Suprapubic skin (tissue), 4 donors: ENCODE results near the gene FRMPD4. TPM values are rescaled to one million over a fixed set of nuclear protein-coding genes. Genes with fewer than 3 reads are reported as not detected.

Source experiments
- DNase-seq, 2 donors: peaks; one replicate each; pipeline ENCODE4 v3.0.0-alpha.2; 2019; ENCODE audit warnings: low spot score in 2 of 2
- H3K27ac ChIP-seq: fragments of 200-600 bp; sonication (generic); one replicate; pipeline ENCODE4 v1.5.1; 2019
- H3K27me3 ChIP-seq: fragments of 200-600 bp; sonication (generic); one replicate; pipeline ENCODE4 v1.5.1; 2019
- H3K36me3 ChIP-seq: fragments of 200-600 bp; sonication (generic); one replicate; pipeline ENCODE4 v1.5.1; 2019
- H3K4me1 ChIP-seq: fragments of 200-600 bp; sonication (generic); one replicate; pipeline ENCODE4 v1.5.1; 2019
- H3K4me3 ChIP-seq: fragments of 200-600 bp; sonication (generic); one replicate; pipeline ENCODE4 v1.5.1; 2019; ENCODE audit warnings: mild to moderate bottlenecking
- H3K9me3 ChIP-seq: fragments of 200-600 bp; sonication (generic); one replicate; pipeline ENCODE4 v1.5.1; 2019
- CTCF ChIP-seq, 2 donors: fragments of 200-600 bp in 1 of 2; fragments of 450-650 bp in 1 of 2; sonication (generic) in 1 of 2; IDR thresholded peaks; one replicate each; pipeline ENCODE4 v1.5.1; 2016 to 2019; ENCODE audit warnings: antibody characterized with exemption in 2 of 2, mild to moderate bottlenecking in 1 of 2, moderate library complexity in 1 of 2
- EP300 ChIP-seq: sonication (generic); formaldehyde crosslinking; IDR thresholded peaks from one replicate; pipeline ENCODE4 v1.6.1; 2017; ENCODE audit warnings: antibody characterized with exemption
- POLR2A ChIP-seq, 2 donors: fragments of 450-650 bp; IDR thresholded peaks; one replicate each; pipeline ENCODE4 v1.6.1; 2017; ENCODE audit warnings: antibody characterized with exemption in 2 of 2, mild to moderate bottlenecking in 2 of 2, moderate library complexity in 2 of 2
- POLR2AphosphoS5 ChIP-seq, 3 donors: sonication (generic); formaldehyde crosslinking; IDR thresholded peaks; one replicate each; pipeline ENCODE4 v1.6.1; 2017; ENCODE audit warnings: antibody characterized with exemption in 3 of 3
- WGBS: methylation state at CpG from one replicate; pipeline ENCODE4 v1.1.5; 2018; 5-methylcytosine and 5-hydroxymethylcytosine counted together
- total RNA-seq, 4 donors: library from RNA; depleted of rRNA; stranded (reverse); fragments of >200 nt; gene quantifications; one replicate each; pipeline ENCODE4 v1.1.0, GENCODE V29; 2016

The FRMPD4 gene
- under 1 TPM in 2 of 4 donors, not detected in 2; 0.08 to 0.13 TPM for total RNA-seq

- Histone ChIP-seq H3K27me3 (peaks cover 13% of the 10 kb centered on the region), H3K4me3 (peak within 1 kb of the TSS; percentile 30), H3K36me3 (no peaks in the 10 kb centered on the region), H3K4me1 (no peaks in the 10 kb centered on the region), H3K9me3 (no peaks in the 10 kb centered on the region), H3K27ac (no peak within 1 kb of the TSS)
- no peak for DNase-seq
- TF ChIP-seq POLR2AphosphoS5 (IDR thresholded peaks at IDR 0.05) = no peak
- 21% methylated on average over 26 of the region's 80 CpGs for WGBS
Observed at GRCh38 chrX:12138361-12139313, at the start of gene FRMPD4. TSS of gene FRMPD4 (plus strand) at chrX:12138473. CDS start at chrX:12138972, 499 bp downstream.

GRCh38 chrX:12089740-12090139, 48.5 kb upstream of the FRMPD4 start:
- Histone ChIP-seq H3K4me3 (no peak overlapping the region), H3K9me3 (no peaks in the 10 kb centered on the region), H3K27me3 (no peaks in the 10 kb centered on the region), H3K36me3 (no peaks in the 10 kb centered on the region), H3K4me1 (no peaks in the 10 kb centered on the region), H3K27ac (no peak overlapping the region)
- no peak for TF ChIP-seq EP300
- TF ChIP-seq POLR2AphosphoS5 (IDR thresholded peaks at IDR 0.05) = no peak
- TF ChIP-seq CTCF (IDR thresholded peaks at IDR 0.05) = no peak
- no peak for TF ChIP-seq POLR2A (IDR thresholded peaks at IDR 0.05)
- 76% methylated on average over 1 of the region's 1 CpG for whole genome bisulfite sequencing
- DNase-seq = no peak

GRCh38 chrX:12113321-12113720, 25.0 kb upstream of the FRMPD4 start:
- TF ChIP-seq CTCF (IDR thresholded peaks at IDR 0.05) (no peak), POLR2A (IDR thresholded peaks at IDR 0.05) (no peak), POLR2AphosphoS5 (IDR thresholded peaks at IDR 0.05) (no peak)
- no peak for DNase-seq
- H3K36me3 ChIP-seq = no peaks in the 10 kb centered on the region
- no peaks in the 10 kb centered on the region for H3K9me3 ChIP-seq
- no peak overlapping the region for H3K4me3 ChIP-seq
- no peaks in the 10 kb centered on the region for H3K27me3 ChIP-seq
- WGBS = 73% methylated on average over 2 of the region's 2 CpGs
- H3K27ac ChIP-seq = no peak overlapping the region
- no peaks in the 10 kb centered on the region for H3K4me1 ChIP-seq

GRCh38 chrX:12115377-12115776, 22.9 kb upstream of the FRMPD4 start:
- Histone ChIP-seq H3K36me3 (no peaks in the 10 kb centered on the region), H3K27me3 (no peaks in the 10 kb centered on the region), H3K9me3 (no peaks in the 10 kb centered on the region), H3K27ac (no peak overlapping the region), H3K4me1 (no peaks in the 10 kb centered on the region), H3K4me3 (no peak overlapping the region)
- DNase-seq = no peak
- 47% methylated on average over 2 of the region's 2 CpGs for WGBS
- no peak for TF ChIP-seq EP300
- TF ChIP-seq CTCF (IDR thresholded peaks at IDR 0.05) = no peak
- no peak for TF ChIP-seq POLR2AphosphoS5 (IDR thresholded peaks at IDR 0.05)
- no peak for TF ChIP-seq POLR2A (IDR thresholded peaks at IDR 0.05)

- WGBS = 85% methylated on average over 3 of the region's 3 CpGs
Observed at GRCh38 chrX:12118134-12118533, 20.1 kb upstream of the FRMPD4 start.

More at GRCh38 chrX:12118134-12118533, 20.1 kb upstream of the FRMPD4 start:
- H3K27ac ChIP-seq = no peak overlapping the region
- no peaks in the 10 kb centered on the region for H3K36me3 ChIP-seq
- H3K4me1 ChIP-seq = no peaks in the 10 kb centered on the region
- no peaks in the 10 kb centered on the region for H3K9me3 ChIP-seq
- no peak overlapping the region for H3K4me3 ChIP-seq
- no peaks in the 10 kb centered on the region for H3K27me3 ChIP-seq
- no peak for DNase-seq
- TF ChIP-seq POLR2AphosphoS5 (IDR thresholded peaks at IDR 0.05) (no peak), EP300 (no peak), POLR2A (IDR thresholded peaks at IDR 0.05) (no peak), CTCF (IDR thresholded peaks at IDR 0.05) (no peak)
